Fibroblast of lung (primary cell): Measurements from ENCODE around the gene RNF19B. TPM values are rescaled to one million over a fixed set of nuclear protein-coding genes. Genes with fewer than 3 reads are reported as not detected.

Experiments used
- DNase-seq, 2 donors: peaks; one replicate each; pipeline versions ENCODE4 v3.0.0 to v3.0.0-alpha.2; 2010; ENCODE audit warnings: low read depth in 2 of 2
- H2AFZ ChIP-seq: 2 replicates; pipeline ENCODE4 v1.5.1; 2012; ENCODE audit warnings: low read length, control low read depth, inconsistent platforms
- H3K27ac ChIP-seq: 2 replicates; pipeline ENCODE4 v1.5.1; 2011; ENCODE audit warnings: low read length, control low read depth; ENCODE audit not compliant: insufficient read depth
- H3K27me3 ChIP-seq: 2 replicates; pipeline ENCODE4 v1.5.1; 2011; ENCODE audit warnings: mild to moderate bottlenecking, low read length; ENCODE audit not compliant: control insufficient read depth, insufficient read depth
- H3K36me3 ChIP-seq: 2 replicates; pipeline ENCODE4 v1.5.1; 2011; ENCODE audit warnings: low read length; ENCODE audit not compliant: control insufficient read depth, insufficient read depth
- H3K4me1 ChIP-seq: 2 replicates; pipeline ENCODE4 v1.5.1; 2011; ENCODE audit warnings: low read length; ENCODE audit not compliant: control insufficient read depth, insufficient read depth; ENCODE audit errors: extremely low read depth
- H3K4me2 ChIP-seq: 2 replicates; pipeline ENCODE4 v1.5.1; 2011; ENCODE audit warnings: low read length, control low read depth; ENCODE audit not compliant: insufficient read depth; ENCODE audit errors: extremely low read depth
- H3K4me3 ChIP-seq, 4 experiments: fragments of 200-600 bp in 1 of 4; sonication (generic) in 1 of 4; replicated peaks in 1 of 4; 2 replicates each; pipeline ENCODE4 v1.5.1; 2011 to 2016; ENCODE audit warnings: low read length in 4 of 4, low read depth in 3 of 4, mild to moderate bottlenecking in 3 of 4, control low read depth in 2 of 4, inconsistent platforms in 1 of 4, mixed read lengths in 1 of 4; ENCODE audit not compliant: insufficient read depth in 1 of 4; ENCODE audit errors: control extremely low read depth in 1 of 4
- H3K79me2 ChIP-seq: 2 replicates; pipeline ENCODE4 v1.5.1; 2012; ENCODE audit warnings: mild to moderate bottlenecking, low read length, inconsistent platforms; ENCODE audit not compliant: control insufficient read depth, insufficient read depth
- H3K9ac ChIP-seq: 2 replicates; pipeline ENCODE4 v1.5.1; 2011; ENCODE audit warnings: mild to moderate bottlenecking, low read length, control low read depth; ENCODE audit not compliant: insufficient read depth
- H3K9me3 ChIP-seq: 2 replicates; pipeline ENCODE4 v1.5.1; 2012; ENCODE audit warnings: low read depth, low read length; ENCODE audit not compliant: control insufficient read depth, insufficient read depth
- H4K20me1 ChIP-seq: 2 replicates; pipeline ENCODE4 v1.5.1; 2011; ENCODE audit warnings: low read length; ENCODE audit not compliant: control insufficient read depth, insufficient read depth; ENCODE audit errors: extremely low read depth
- CTCF ChIP-seq, 2 donors: IDR thresholded peaks in 1 of 2; conservative IDR thresholded peaks in 1 of 2; 1 replicate in 1 of 2; 2 replicates in 1 of 2; pipeline ENCODE4 v1.5.1; 2011 to 2012; ENCODE audit warnings: low read length in 2 of 2, control low read depth in 1 of 2, inconsistent platforms in 1 of 2, low read depth in 1 of 2, mild to moderate bottlenecking in 1 of 2
- EZH2 ChIP-seq: IDR thresholded peaks from 2 replicates; pipeline ENCODE4 v1.5.1; 2012; ENCODE audit warnings: low read length, control low read depth, mild to moderate bottlenecking; ENCODE audit errors: missing control alignments
- polyA plus RNA-seq, 2 donors: library from polyadenylated mRNA; depleted of rRNA in 1 of 2; stranded (reverse) in 1 of 2; unstranded in 1 of 2; fragments of >200 nt; gene quantifications; 2 replicates each; pipeline ENCODE4 v1.2.1, GENCODE V29; 2011 to 2012; ENCODE audit warnings: missing spikeins in 1 of 2
- total RNA-seq: library from RNA; depleted of rRNA; stranded (reverse); fragments of >200 nt; gene quantifications from 2 replicates; pipeline ENCODE4 v1.2.1, GENCODE V29; 2014

Gene RNF19B
- total and polyA plus RNA-seq, 2 donors (not counting 1 experiment from before 2014, with no cell fraction given), result 10.1 to 15.4 TPM

DNA sequence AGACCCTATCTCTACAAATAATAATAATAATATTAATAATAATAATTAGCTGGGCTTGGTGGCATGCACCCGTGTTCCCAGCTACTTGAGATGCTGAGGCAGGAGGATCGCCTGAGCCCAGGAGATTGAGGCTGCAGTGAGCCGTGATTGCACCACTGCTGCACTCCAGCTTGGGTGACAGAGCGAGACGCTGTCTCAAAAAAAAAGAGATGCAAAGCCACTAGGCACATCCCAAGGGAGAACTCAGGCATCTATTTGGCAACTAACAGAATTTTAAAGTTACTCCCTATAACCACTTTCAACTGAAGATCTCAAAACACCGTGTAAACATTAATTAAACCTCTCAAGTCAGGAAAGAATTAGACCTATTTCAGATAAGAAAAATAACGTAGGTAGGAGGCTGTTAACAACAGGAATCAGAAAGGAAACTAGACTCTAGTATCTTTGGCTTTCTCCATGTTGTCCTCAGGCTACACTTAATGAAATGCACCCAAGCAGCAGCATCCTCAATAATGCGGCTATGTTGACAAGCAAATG lies 3.7 kb downstream of the RNF19B start:
- H4K20me1 ChIP-seq, result no peaks in the 10 kb centered on the region
- no peak overlapping the region for H3K9ac ChIP-seq
- no peak overlapping the region for H3K4me3 ChIP-seq
- TF ChIP-seq EZH2 (no peak), CTCF (conservative IDR thresholded peaks at IDR 0.05 in 1 of 2, IDR thresholded peaks at IDR 0.05 in 1 of 2; ENCODE audit: low read depth in 1 of 2, low read length in 2 of 2) (no peak)
- H3K27ac ChIP-seq, result no peak overlapping the region
- H3K4me2 ChIP-seq, result no peak overlapping the region
- H3K79me2 ChIP-seq, result peaks cover 33% of the 10 kb centered on the region
- no peaks in the 10 kb centered on the region for H3K36me3 ChIP-seq
- H2AFZ ChIP-seq, result no peak overlapping the region
- no peak for DNase-seq
- no peaks in the 10 kb centered on the region for H3K9me3 ChIP-seq
- H3K4me1 ChIP-seq, result peaks cover 3% of the 10 kb centered on the region
- H3K27me3 ChIP-seq, result no peaks in the 10 kb centered on the region

GRCh38 chr1:32960342-32960741 lies 4.3 kb downstream of the RNF19B start:
- H3K4me2 ChIP-seq, result no peak overlapping the region
- H3K4me1 ChIP-seq, result peaks cover 3% of the 10 kb centered on the region
- no peaks in the 10 kb centered on the region for H3K9me3 ChIP-seq
- no peak overlapping the region for H3K9ac ChIP-seq
- no peak overlapping the region for H3K4me3 ChIP-seq
- H3K79me2 ChIP-seq, result peaks cover 33% of the 10 kb centered on the region
- no peak overlapping the region for H2AFZ ChIP-seq
- H3K36me3 ChIP-seq, result no peaks in the 10 kb centered on the region
- no peak overlapping the region for H3K27ac ChIP-seq
- TF ChIP-seq CTCF (conservative IDR thresholded peaks at IDR 0.05 in 1 of 2, IDR thresholded peaks at IDR 0.05 in 1 of 2; ENCODE audit: low read depth in 1 of 2, low read length in 2 of 2) (no peak), EZH2 (no peak)
- no peak for DNase-seq
- no peaks in the 10 kb centered on the region for H3K27me3 ChIP-seq
- no peaks in the 10 kb centered on the region for H4K20me1 ChIP-seq

DNA sequence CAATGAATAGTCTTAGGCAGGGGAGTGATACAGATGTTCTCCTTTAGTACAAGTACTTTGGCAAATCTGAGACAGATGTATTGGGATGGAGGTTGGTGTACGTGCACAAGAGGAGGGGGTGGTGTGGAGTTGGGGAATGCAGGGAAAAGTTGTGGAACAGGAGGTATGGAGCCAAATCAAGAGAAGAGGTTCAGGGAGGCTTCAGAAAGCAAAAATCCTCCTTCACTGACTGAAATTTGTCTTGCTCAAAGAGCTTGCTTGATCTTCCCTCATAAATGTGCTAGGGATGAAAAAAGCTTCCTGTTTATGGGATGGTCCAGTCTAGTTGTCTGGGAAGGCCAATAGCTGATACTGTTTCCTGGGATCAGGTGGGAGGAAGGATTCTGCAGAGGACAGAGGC lies 5.8 kb downstream of the RNF19B start:
- Histone ChIP-seq H3K4me2 (no peak overlapping the region), H4K20me1 (no peaks in the 10 kb centered on the region), H3K36me3 (no peaks in the 10 kb centered on the region), H3K27me3 (no peaks in the 10 kb centered on the region), H3K4me3 (no peak overlapping the region), H3K79me2 (peaks cover 32% of the 10 kb centered on the region), H3K27ac (no peak overlapping the region), H3K9ac (no peak overlapping the region), H3K9me3 (no peaks in the 10 kb centered on the region), H3K4me1 (peaks cover 3% of the 10 kb centered on the region), H2AFZ (no peak overlapping the region)
- DNase-seq, result no peak
- TF ChIP-seq CTCF (conservative IDR thresholded peaks at IDR 0.05 in 1 of 2, IDR thresholded peaks at IDR 0.05 in 1 of 2; ENCODE audit: low read depth in 1 of 2, low read length in 2 of 2) (no peak), EZH2 (no peak)
